T-helper 2 cell (primary cell): ENCODE measurements around the gene FGD6.

ENCODE experiments used
- DNase-seq, 5 experiments: peaks; one replicate each; pipeline versions ENCODE4 v3.0.0 to v3.0.0-alpha.2; 2012 to 2022

Gene FGD6

DNA sequence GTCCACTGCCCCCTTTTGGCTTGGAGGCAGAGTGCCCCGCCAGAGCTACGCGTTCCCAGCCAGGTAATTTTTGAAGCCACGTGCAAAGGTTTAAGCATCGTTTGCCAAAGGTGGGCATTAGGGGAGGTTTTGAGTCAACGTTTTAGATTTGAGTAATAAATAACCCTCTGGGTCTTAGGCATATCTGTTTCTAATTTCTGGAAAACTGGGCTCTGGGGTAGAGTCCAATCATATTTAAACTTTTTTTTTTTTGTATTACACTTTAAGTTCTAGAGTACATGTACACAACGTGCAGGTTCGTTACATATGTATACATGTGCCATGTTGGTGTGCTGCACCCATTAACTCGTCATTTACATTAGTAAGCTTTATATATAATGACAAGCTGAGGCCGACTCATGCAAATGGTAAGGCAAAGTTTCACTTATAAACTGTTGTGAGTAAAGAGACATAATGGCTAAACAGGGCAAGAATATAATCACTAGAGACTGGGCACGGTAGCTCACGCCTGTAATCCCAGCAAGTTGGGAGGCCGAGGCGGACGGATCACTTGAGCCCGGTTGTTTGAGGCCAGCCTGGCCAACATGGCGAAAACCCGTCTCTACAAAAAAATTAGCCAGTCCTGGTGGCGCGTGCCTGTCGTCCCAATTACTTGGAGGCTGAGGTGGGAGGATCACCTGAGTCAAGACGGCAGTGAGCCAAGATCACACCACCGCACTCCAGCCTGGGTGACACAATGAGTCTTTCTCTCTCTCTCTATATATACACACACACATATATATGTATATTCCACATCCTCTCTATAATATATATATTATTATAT is 143.4 kb downstream of the FGD6 start:
- DNase-seq = no peak

GRCh38 chr12:95072900-95073697 is 144.2 kb downstream of the FGD6 start, which contains the start of gene NR2C1:
NR2C1 (minus strand) TSS chr12:95073618; CDS start chr12:95067384, 6,234 bp downstream.
- peak; percentile 77 to 97 (median 88) for DNase-seq

DNA sequence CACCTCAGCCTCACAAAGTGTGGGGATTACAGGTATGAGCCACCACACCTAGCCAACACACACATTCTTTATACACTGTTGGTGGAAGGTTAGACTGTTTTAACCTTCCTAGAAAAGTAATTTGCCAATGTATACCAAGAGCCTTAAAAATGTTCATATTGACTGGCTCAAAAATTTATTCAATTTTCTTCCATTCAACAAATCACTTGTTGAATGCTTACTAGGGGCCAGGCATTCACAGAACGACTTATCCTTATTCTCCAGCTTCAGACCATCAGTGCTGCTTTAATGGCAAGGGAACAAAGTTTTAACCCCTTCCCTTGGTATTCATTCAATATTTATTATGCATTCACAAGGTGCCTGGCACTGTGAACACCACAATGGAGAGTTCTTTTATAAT is 146.9 kb downstream of the FGD6 start:
- DNase-seq = no peak

DNA sequence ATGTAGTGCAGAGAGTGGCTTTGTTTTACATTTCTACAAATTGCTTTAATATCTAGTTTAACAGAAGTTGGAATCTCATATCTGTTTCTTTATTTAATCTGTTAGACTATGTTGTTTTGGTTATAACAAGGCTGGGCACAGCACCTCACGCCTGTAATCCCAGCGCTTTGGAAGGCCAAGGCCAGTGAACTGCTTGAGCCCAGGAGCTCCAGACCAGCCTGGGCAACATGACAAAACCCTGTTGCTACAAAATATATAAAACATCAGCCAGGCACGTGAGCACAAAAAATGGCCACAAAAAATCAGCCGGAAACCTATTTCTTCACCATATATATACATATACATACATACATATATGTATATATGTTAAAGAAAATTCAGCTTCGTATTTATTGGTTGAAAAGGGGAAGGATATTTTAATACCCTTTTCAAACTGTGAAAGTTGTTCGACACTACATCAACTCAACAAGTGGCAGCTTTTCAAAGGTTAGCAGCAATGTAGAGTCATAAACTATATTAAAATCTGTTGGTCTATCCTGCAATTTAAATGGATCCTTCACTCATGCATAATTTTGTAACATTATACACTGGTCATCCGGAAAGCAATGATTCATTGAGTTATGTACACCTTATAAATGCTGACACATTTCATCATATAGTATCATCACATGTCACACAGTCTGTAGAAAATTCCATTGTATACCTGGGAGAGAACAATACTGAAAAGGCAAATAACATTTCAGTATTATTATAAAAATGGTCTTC is 151.0 kb downstream of the FGD6 start:
- DNase-seq = no peak

DNA sequence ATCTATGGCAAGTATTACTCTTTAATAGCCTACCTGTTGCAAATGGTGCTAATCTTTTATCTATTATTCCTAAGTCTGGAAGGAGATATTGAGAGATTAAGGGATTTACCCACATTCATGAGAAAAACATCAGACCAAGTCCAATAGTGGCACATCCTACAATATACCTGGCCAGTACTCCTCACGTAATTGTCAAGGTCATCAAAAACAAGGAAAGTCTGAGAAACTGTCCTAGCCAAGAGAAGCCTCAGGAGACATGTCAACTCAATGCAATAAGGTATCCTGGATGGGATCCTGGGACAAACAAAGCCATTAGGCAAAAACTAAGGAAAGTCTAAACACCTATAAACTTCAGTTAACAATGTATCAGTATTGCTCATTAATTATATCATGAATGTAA is 156.3 kb downstream of the FGD6 start:
- DNase-seq = no peak

DNA sequence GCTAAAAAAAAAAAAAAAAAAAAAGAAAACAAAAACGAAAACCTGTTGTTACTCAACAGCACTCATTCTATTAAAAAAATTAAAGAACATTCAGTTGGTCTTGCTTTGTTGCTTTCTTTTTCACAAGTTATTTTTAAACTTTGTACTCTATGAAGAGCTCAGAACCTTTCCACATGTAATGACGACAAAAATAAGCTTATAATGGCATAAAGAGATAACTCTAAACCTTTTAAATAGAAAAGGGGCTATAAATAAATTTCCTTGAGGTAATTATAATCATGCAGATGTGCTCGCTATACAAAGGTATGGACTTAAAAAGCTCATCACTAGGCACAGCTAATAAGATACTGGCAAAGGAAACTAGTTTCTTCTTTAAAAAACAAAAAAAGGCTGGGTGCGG is 157.3 kb downstream of the FGD6 start:
- no peak for DNase-seq

DNA sequence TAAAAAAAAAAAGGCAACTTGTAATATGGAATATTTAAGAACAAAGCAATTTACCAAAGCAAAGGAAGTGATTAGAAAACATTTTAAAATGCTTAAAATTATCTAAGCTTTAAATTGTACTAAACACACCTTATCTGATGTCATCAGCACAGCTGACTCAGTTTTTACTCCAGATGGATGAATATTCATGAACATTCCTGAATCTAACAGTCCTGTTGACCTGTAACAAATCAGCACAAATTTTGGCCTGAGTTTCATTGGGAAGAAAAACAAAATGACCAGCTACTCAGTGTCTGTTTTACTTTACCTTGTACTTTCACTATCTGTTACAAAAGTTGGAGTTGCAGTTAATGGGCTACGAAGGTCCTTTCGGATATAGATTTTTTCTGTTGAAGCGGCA is 159.8 kb downstream of the FGD6 start:
- no peak for DNase-seq

DNA sequence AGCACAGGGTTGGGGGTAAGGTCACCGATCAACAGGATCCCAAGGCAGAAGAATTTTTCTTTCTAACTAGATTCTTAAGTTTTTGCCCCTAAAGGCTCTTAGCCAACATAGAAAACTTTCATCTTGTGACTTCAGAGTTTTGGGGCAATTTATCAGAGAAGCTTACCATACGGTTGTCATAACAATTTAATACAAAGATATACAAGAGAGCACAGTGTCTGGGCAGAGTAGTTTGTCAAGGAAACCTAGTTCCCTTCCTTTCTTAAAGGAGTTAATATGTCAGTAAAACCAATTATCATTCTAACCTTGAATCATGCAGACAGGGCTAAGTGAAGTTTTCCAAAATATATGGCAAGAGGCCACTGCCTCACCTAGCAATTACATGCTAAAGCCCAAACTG is 162.2 kb downstream of the FGD6 start:
- DNase-seq = no peak

GRCh38 chr12:95054206-95054605 is 163.1 kb downstream of the FGD6 start:
- DNase-seq = no peak

DNA sequence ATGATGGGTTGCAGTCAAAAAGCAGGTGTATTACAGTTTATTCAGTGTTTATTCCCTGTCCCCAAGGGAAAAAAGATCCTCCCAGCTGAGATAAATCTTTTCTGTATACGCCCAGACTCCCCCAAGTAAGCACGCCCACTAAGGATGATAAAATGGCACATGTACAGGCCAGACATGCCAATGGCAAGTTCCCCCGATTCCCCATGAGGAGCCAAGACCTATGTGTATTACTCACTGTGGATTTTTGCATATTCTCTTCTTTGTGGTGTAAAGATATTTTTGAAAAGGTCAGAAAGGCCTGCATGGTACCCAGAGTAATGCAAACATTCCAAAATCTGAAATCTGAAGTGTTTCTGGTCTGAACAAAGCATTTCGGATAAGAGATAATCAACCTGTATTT is 166.0 kb downstream of the FGD6 start:
- no peak for DNase-seq

GRCh38 chr12:95037906-95038305 is 179.4 kb downstream of the FGD6 start:
- DNase-seq = peak in 1 of 5 experiments; percentile 54

DNA sequence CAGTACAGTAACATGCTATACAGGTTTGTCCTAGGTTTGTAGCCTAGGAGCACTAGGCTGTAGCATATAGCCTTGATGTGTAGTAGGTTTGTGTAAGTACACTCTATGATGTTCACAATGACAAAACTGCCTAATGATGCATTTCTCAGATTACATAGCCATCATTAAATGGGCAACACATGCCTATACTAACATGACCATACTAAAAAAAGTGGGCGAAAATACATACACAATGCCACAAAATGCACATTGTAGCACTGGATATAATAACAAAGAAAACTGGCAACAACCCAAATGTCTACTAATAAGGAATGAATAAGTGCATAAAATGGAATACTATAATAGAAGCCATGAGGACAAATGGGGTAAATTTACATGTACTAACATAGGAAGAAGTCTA is 182.5 kb downstream of the FGD6 start:
- DNase-seq = no peak
